Psoas muscle (tissue), 8 donors: ENCODE data around the gene PCP4L1. TPM values are rescaled to one million over a fixed set of nuclear protein-coding genes. Genes with fewer than 3 reads are reported as not detected.

Experiments used
- ATAC-seq, 4 donors: fragments of 200-7000 bp; cut with Tn5 transposase; one replicate each; pipeline ENCODE4 v1.9.1; 2020; ENCODE audit warnings: moderate library complexity in 3 of 4, mild to moderate bottlenecking in 2 of 4
- DNase-seq, 2 donors: peaks; one replicate each; pipeline ENCODE4 v3.0.0-alpha.2; 2020
- H3K27ac ChIP-seq: fragments of 200-600 bp; one replicate; pipeline ENCODE4 v1.8.0; 2022
- H3K27me3 ChIP-seq, 3 donors: fragments of 200-600 bp in 1 of 3; one replicate each; pipeline versions ENCODE4 v1.6.1 to v1.8.0; 2013 to 2022; ENCODE audit warnings: low read length in 2 of 3, mild to moderate bottlenecking in 2 of 3, moderate library complexity in 1 of 3; ENCODE audit not compliant: insufficient read depth in 3 of 3
- H3K36me3 ChIP-seq, 2 donors: fragments of 200-600 bp in 1 of 2; one replicate each; pipeline versions ENCODE4 v1.6.1 to v1.8.0; 2013 to 2022; ENCODE audit warnings: low read depth in 1 of 2, mild to moderate bottlenecking in 1 of 2, moderate library complexity in 1 of 2; ENCODE audit not compliant: insufficient read depth in 1 of 2
- H3K4me1 ChIP-seq: fragments of 200-600 bp; one replicate; pipeline ENCODE4 v1.8.0; 2022
- H3K4me3 ChIP-seq: fragments of 200-600 bp; one replicate; pipeline ENCODE4 v1.8.0; 2022; ENCODE audit warnings: mild to moderate bottlenecking
- H3K9me3 ChIP-seq: fragments of 200-600 bp; one replicate; pipeline ENCODE4 v1.8.0; 2022
- WGBS, 3 donors: extraction: QIAGEN DNeasy Blood & Tissue Kit; methylation state at CpG; one replicate each; pipeline versions ENCODE4 v1.1.6 to v1.1.7; 2013; 5-methylcytosine and 5-hydroxymethylcytosine counted together
- intact Hi-C, 2 donors: fragments of 100-400 bp; cut with DNase I; formaldehyde crosslinking; loops; one replicate each; pipeline versions ENCODE4 v1.11.0 to v1.14.2; 2022
- polyA plus RNA-seq, 3 donors: library from polyadenylated mRNA; stranded (reverse); fragments of 200-250 nt; gene quantifications; one replicate each; pipeline ENCODE4 v1.2.3, GENCODE V29; 2013
- total RNA-seq, 4 donors: library from RNA; stranded (reverse); fragmentation: NEBNext Ultra II Directional in 2 of 4; extraction: Animal tissue kit (Norgen Biotek cat#: 25700) in 2 of 4; gene quantifications; one replicate each; pipeline versions ENCODE4 v1.2.1 to v1.2.4, GENCODE V29; 2021 to 2023
- TF ChIP-seq, protein P1 (sequence below): fragments of 200-600 bp; IDR thresholded peaks from one replicate; pipeline ENCODE4 v1.8.0; 2022; ENCODE audit warnings: antibody characterized with exemption
- donor health status: healthy with polysubstance abuse.
- donor health status: DM: no; HTN: no; CAD: no; lungs with moderate emphysema.
- donor health status: Bipolar disorder and iron deficiency.
- donor health status: healthy.
- donor health status: DM: yes; HTN: yes; CAD: no.
- donor health status: DM: no; HTN: no; CAD: no.
- donor health status: DM: no; HTN: no; CAD: no.
- donor health status: DM: yes; HTN: yes; CAD: no.

The PCP4L1 gene
- total and polyA plus RNA-seq, 7 donors = 0.21 to 0.45 (median 0.26) TPM; not detected in 3

- Histone ChIP-seq H3K27ac (peak overlapping the region; percentile 77), H3K9me3 (no peaks in the 10 kb centered on the region), H3K36me3 (peaks cover 8 to 32% of the 10 kb centered on the region in 2 donors), H3K4me3 (no peak overlapping the region), H3K4me1 (peaks cover 12% of the 10 kb centered on the region), H3K27me3 (no peaks in the 10 kb centered on the region)
- DNase-seq (no peak), ATAC-seq (no peak)
- TF ChIP-seq, protein P1, sequence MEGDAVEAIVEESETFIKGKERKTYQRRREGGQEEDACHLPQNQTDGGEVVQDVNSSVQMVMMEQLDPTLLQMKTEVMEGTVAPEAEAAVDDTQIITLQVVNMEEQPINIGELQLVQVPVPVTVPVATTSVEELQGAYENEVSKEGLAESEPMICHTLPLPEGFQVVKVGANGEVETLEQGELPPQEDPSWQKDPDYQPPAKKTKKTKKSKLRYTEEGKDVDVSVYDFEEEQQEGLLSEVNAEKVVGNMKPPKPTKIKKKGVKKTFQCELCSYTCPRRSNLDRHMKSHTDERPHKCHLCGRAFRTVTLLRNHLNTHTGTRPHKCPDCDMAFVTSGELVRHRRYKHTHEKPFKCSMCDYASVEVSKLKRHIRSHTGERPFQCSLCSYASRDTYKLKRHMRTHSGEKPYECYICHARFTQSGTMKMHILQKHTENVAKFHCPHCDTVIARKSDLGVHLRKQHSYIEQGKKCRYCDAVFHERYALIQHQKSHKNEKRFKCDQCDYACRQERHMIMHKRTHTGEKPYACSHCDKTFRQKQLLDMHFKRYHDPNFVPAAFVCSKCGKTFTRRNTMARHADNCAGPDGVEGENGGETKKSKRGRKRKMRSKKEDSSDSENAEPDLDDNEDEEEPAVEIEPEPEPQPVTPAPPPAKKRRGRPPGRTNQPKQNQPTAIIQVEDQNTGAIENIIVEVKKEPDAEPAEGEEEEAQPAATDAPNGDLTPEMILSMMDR = no peak
- WGBS, 3 donors = 90 to 97% (median 94%) methylated on average over 7 of the region's 7 CpGs
- intact Hi-C loops = loop anchor here (5.0 kb wide), 3 partner anchors 64 to 154 kb away; partner anchors contain the start of gene SDHC (in 1 of the 2)
Observed at GRCh38 chr1:161228032-161228431, 30.5 kb upstream of the PCP4L1 start.

DNA sequence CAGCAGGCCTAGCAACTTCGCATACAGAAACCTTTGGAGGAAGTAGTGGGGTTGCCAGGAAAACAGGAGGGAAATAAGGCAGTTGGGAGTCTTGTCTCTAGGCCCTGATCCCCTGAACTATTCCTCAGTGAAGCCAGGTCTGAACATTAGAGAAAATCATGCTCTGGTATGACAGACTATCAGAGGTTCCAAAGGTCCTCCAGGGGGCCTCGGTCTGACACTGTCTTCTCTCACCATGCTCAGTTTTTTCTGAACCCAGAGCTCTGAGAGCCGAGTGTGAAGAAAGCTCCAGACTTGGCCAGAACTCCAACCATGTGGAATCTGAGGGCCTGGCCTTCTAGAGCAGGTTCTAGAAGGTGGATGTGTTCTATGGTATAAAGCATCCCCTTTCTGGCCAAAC lies 28.6 kb upstream of the PCP4L1 start:
- Histone ChIP-seq H3K36me3 (peaks cover 8 to 32% of the 10 kb centered on the region in 2 donors), H3K9me3 (no peaks in the 10 kb centered on the region), H3K27me3 (no peaks in the 10 kb centered on the region), H3K4me1 (peaks cover 12% of the 10 kb centered on the region), H3K27ac (no peak overlapping the region), H3K4me3 (no peak overlapping the region)
- WGBS, 3 donors = 54 to 67% (median 56%) methylated on average over 3 of the region's 3 CpGs
- ATAC-seq = no peak
- intact Hi-C loops = loop anchor here (5.0 kb wide), 3 partner anchors 62 to 152 kb away; partner anchors contain the start of gene SDHC (in 1 of the 2)
- TF ChIP-seq, protein P1 = no peak
- DNase-seq = no peak

GRCh38 chr1:161230762-161231161 lies 27.8 kb upstream of the PCP4L1 start:
- intact Hi-C loops = no loop called here

GRCh38 chr1:161233102-161233501 lies 25.4 kb upstream of the PCP4L1 start:
- Histone ChIP-seq H3K9me3 (no peaks in the 10 kb centered on the region), H3K4me3 (no peak overlapping the region), H3K27ac (no peak overlapping the region), H3K4me1 (no peaks in the 10 kb centered on the region), H3K27me3 (no peaks in the 10 kb centered on the region), H3K36me3 (peaks cover 8 to 28% of the 10 kb centered on the region in 2 donors)
- WGBS, 3 donors = 75 to 85% (median 76%) methylated on average over 9 of the region's 9 CpGs
- no peak for ATAC-seq
- no peak for DNase-seq
- intact Hi-C loops = no loop called here
- TF ChIP-seq, protein P1 = no peak

More at GRCh38 chr1:161230762-161231161, 27.8 kb upstream of the PCP4L1 start:
- Histone ChIP-seq H3K4me3 (no peak overlapping the region), H3K27ac (no peak overlapping the region), H3K36me3 (peaks cover 8 to 32% of the 10 kb centered on the region in 2 donors), H3K9me3 (no peaks in the 10 kb centered on the region), H3K4me1 (peaks cover 7% of the 10 kb centered on the region), H3K27me3 (no peaks in the 10 kb centered on the region)
- TF ChIP-seq, protein P1 = no peak
- ATAC-seq = no peak
- DNase-seq = no peak
- 87 to 95% (median 94%) methylated on average over 7 of the region's 7 CpGs for WGBS, 3 donors
